Measurements from ENCODE around the gene DPEP2. TPM values are rescaled to one million over a fixed set of nuclear protein-coding genes. Genes with fewer than 3 reads are reported as not detected.
"Not testable (repeated sequence)": the region's sequence is repeated elsewhere in the genome, so short reads cannot be mapped to it uniquely, and the experiment has no call there.

Gene DPEP2
- total RNA-seq, 2 donors from 2014 or later = 0.20 TPM; not detected in 1

- no peaks in the 10 kb centered on the region for H3K36me3 Mint-ChIP-seq (ENCODE audit: low read depth)
- peaks cover 2% of the 10 kb centered on the region for H3K9me3 Mint-ChIP-seq
- no peak for DNase-seq
- Histone ChIP-seq H3K4me1 (ENCODE audit: control insufficient read depth, insufficient read depth, low read length) (no peaks in the 10 kb centered on the region), H3K9me3 (ENCODE audit: control insufficient read depth, low read length) (peaks cover 5% of the 10 kb centered on the region), H3K36me3 (ENCODE audit: control insufficient read depth, insufficient read depth, low read length) (no peaks in the 10 kb centered on the region), H3K27ac (ENCODE audit: low read depth, low read length) (no peak overlapping the region), H3K27me3 (ENCODE audit: control insufficient read depth, insufficient read depth, low read length, poor library complexity, severe bottlenecking) (no peaks in the 10 kb centered on the region), H3K4me3 (ENCODE audit: low read length) (no peak overlapping the region), H3K9ac (ENCODE audit: extremely low read depth, low read length, poor library complexity, severe bottlenecking) (no peak overlapping the region)
- no peak for TF ChIP-seq CTCF (conservative IDR thresholded peaks at IDR 0.05)
- 93 to 100% methylated on average over 1 to 2 of the region's 2 CpGs for WGBS, 2 experiments (ENCODE audit: insufficient coverage in 1 of 2, insufficient read length in 1 of 2)
- no peak overlapping the region for H3K4me3 Mint-ChIP-seq
- no peak overlapping the region for H3K27ac Mint-ChIP-seq
- H3K4me1 Mint-ChIP-seq = no peaks in the 10 kb centered on the region
- no peaks in the 10 kb centered on the region for H3K27me3 Mint-ChIP-seq (ENCODE audit: insufficient read depth)
Observed at GRCh38 chr16:67999985-68000384, 701 bp upstream of the DPEP2 start.

GRCh38 chr16:67998231-67998778, 979 bp downstream of the DPEP2 start:
- H3K4me1 ChIP-seq (ENCODE audit: control insufficient read depth, insufficient read depth, low read length); H3K27me3 ChIP-seq (ENCODE audit: control insufficient read depth, insufficient read depth, low read length, poor library complexity, severe bottlenecking); H3K4me3 Mint-ChIP-seq; H3K27ac Mint-ChIP-seq; H3K27me3 Mint-ChIP-seq (ENCODE audit: insufficient read depth); H3K9ac ChIP-seq (ENCODE audit: extremely low read depth, low read length, poor library complexity, severe bottlenecking); H3K9me3 ChIP-seq (ENCODE audit: control insufficient read depth, low read length); DNase-seq; H3K9me3 Mint-ChIP-seq; H3K4me3 ChIP-seq (ENCODE audit: low read length); H3K36me3 Mint-ChIP-seq (ENCODE audit: low read depth); H3K4me1 Mint-ChIP-seq; H3K27ac ChIP-seq (ENCODE audit: low read depth, low read length); H3K36me3 ChIP-seq (ENCODE audit: control insufficient read depth, insufficient read depth, low read length): not testable (repeated sequence)
- 97 to 99% methylated on average over 16 to 36 of the region's 36 CpGs for WGBS, 2 experiments (ENCODE audit: insufficient coverage in 1 of 2, insufficient read length in 1 of 2)

- 82 to 98% methylated on average over 3 to 5 of the region's 5 CpGs for WGBS, 2 experiments (ENCODE audit: insufficient coverage in 1 of 2, insufficient read length in 1 of 2)
- Histone ChIP-seq H3K27me3 (ENCODE audit: control insufficient read depth, insufficient read depth, low read length, poor library complexity, severe bottlenecking) (peaks cover 9% of the 10 kb centered on the region), H3K4me3 (ENCODE audit: low read length) (no peak overlapping the region), H3K36me3 (ENCODE audit: control insufficient read depth, insufficient read depth, low read length) (no peaks in the 10 kb centered on the region), H3K9me3 (ENCODE audit: control insufficient read depth, low read length) (peaks cover 5% of the 10 kb centered on the region), H3K27ac (ENCODE audit: low read depth, low read length) (no peak overlapping the region), H3K4me1 (ENCODE audit: control insufficient read depth, insufficient read depth, low read length) (no peaks in the 10 kb centered on the region), H3K9ac (ENCODE audit: extremely low read depth, low read length, poor library complexity, severe bottlenecking) (no peak overlapping the region)
- no peak for TF ChIP-seq CTCF (conservative IDR thresholded peaks at IDR 0.05)
- DNase-seq = no peak
- Mint-ChIP-seq H3K4me3 (no peak overlapping the region), H3K4me1 (no peaks in the 10 kb centered on the region), H3K36me3 (ENCODE audit: low read depth) (no peaks in the 10 kb centered on the region), H3K9me3 (peaks cover 2% of the 10 kb centered on the region), H3K27ac (no peak overlapping the region), H3K27me3 (ENCODE audit: insufficient read depth) (peaks cover 15% of the 10 kb centered on the region)
Observed at GRCh38 chr16:67996666-67997065, 2.6 kb downstream of the DPEP2 start.

GRCh38 chr16:67995423-67995822, 3.9 kb downstream of the DPEP2 start:
- Histone ChIP-seq H3K9ac (ENCODE audit: extremely low read depth, low read length, poor library complexity, severe bottlenecking) (no peak overlapping the region), H3K27ac (ENCODE audit: low read depth, low read length) (no peak overlapping the region), H3K4me3 (ENCODE audit: low read length) (no peak overlapping the region), H3K9me3 (ENCODE audit: control insufficient read depth, low read length) (peaks cover 5% of the 10 kb centered on the region), H3K27me3 (ENCODE audit: control insufficient read depth, insufficient read depth, low read length, poor library complexity, severe bottlenecking) (peaks cover 9% of the 10 kb centered on the region), H3K4me1 (ENCODE audit: control insufficient read depth, insufficient read depth, low read length) (no peaks in the 10 kb centered on the region), H3K36me3 (ENCODE audit: control insufficient read depth, insufficient read depth, low read length) (no peaks in the 10 kb centered on the region)
- no peak overlapping the region for H3K4me3 Mint-ChIP-seq
- no peak for TF ChIP-seq CTCF (conservative IDR thresholded peaks at IDR 0.05)
- no peaks in the 10 kb centered on the region for H3K36me3 Mint-ChIP-seq (ENCODE audit: low read depth)
- 94 to 100% methylated on average over 2 to 5 of the region's 5 CpGs for WGBS, 2 experiments (ENCODE audit: insufficient coverage in 1 of 2, insufficient read length in 1 of 2)
- H3K4me1 Mint-ChIP-seq = no peaks in the 10 kb centered on the region
- H3K9me3 Mint-ChIP-seq = peaks cover 2% of the 10 kb centered on the region
- no peak overlapping the region for H3K27ac Mint-ChIP-seq
- peaks cover 20% of the 10 kb centered on the region for H3K27me3 Mint-ChIP-seq (ENCODE audit: insufficient read depth)
- no peak for DNase-seq

- not testable (repeated sequence) for H3K4me1 Mint-ChIP-seq; DNase-seq; H3K9me3 ChIP-seq (ENCODE audit: control insufficient read depth, low read length); H3K27ac ChIP-seq (ENCODE audit: low read depth, low read length); H3K9me3 Mint-ChIP-seq; H3K27ac Mint-ChIP-seq; H3K36me3 Mint-ChIP-seq (ENCODE audit: low read depth); H3K36me3 ChIP-seq (ENCODE audit: control insufficient read depth, insufficient read depth, low read length); H3K4me3 ChIP-seq (ENCODE audit: low read length); H3K9ac ChIP-seq (ENCODE audit: extremely low read depth, low read length, poor library complexity, severe bottlenecking); H3K4me3 Mint-ChIP-seq; H3K4me1 ChIP-seq (ENCODE audit: control insufficient read depth, insufficient read depth, low read length); H3K27me3 ChIP-seq (ENCODE audit: control insufficient read depth, insufficient read depth, low read length, poor library complexity, severe bottlenecking)
- peaks cover 22% of the 10 kb centered on the region for H3K27me3 Mint-ChIP-seq (ENCODE audit: insufficient read depth)
- WGBS, 2 experiments (ENCODE audit: insufficient coverage in 1 of 2, insufficient read length in 1 of 2) = 96% methylated on average over 4 of the region's 6 CpGs; no CpG with 5 or more reads in 1 of the 2 experiments
Observed at GRCh38 chr16:67994040-67994408, 5.3 kb downstream of the DPEP2 start.
